DOHH2 (cell line): ENCODE results near the gene JARID2.
"Not testable (repeated sequence)": the region's sequence is repeated elsewhere in the genome, so short reads cannot be mapped to it uniquely, and the experiment has no call there.

ENCODE experiments used
- H3F3A ChIP-seq: fragments of 200-600 bp; sonication (generic), shearing (Covaris generic); 2 replicates; pipeline ENCODE4 v1.6.0; 2016; ENCODE audit warnings: antibody characterized with exemption, mild to moderate bottlenecking; ENCODE audit not compliant: control insufficient read depth, insufficient read depth
- H3K27ac ChIP-seq: fragments of 200-600 bp; sonication (generic); 2 replicates; pipeline ENCODE4 v1.5.1; 2014; ENCODE audit warnings: low read depth, mild to moderate bottlenecking, low read length, moderate library complexity
- H3K27me3 ChIP-seq: fragments of 200-600 bp; sonication (generic); 2 replicates; pipeline ENCODE4 v1.6.1; 2014; ENCODE audit warnings: mild to moderate bottlenecking, low read length, mixed read lengths; ENCODE audit not compliant: control insufficient read depth
- H3K36me3 ChIP-seq: fragments of 200-600 bp; sonication (generic); 2 replicates; pipeline ENCODE4 v1.6.1; 2014; ENCODE audit warnings: mild to moderate bottlenecking, low read length, moderate library complexity, mixed read lengths; ENCODE audit not compliant: control insufficient read depth
- H3K4me1 ChIP-seq: fragments of 200-600 bp; sonication (generic); 2 replicates; pipeline ENCODE4 v1.6.1; 2014; ENCODE audit warnings: mild to moderate bottlenecking, low read length, mixed read lengths; ENCODE audit not compliant: control insufficient read depth
- H3K4me2 ChIP-seq: fragments of 200-600 bp; sonication (generic); 2 replicates; pipeline ENCODE4 v1.6.0; 2014; ENCODE audit warnings: mild to moderate bottlenecking, low read length, moderate library complexity
- H3K4me3 ChIP-seq: fragments of 200-600 bp; sonication (generic); 2 replicates; pipeline ENCODE4 v1.5.1; 2014; ENCODE audit warnings: mild to moderate bottlenecking, low read length, mixed read lengths
- H3K79me2 ChIP-seq: fragments of 200-600 bp; sonication (generic); 2 replicates; pipeline ENCODE4 v1.6.1; 2014; ENCODE audit warnings: mild to moderate bottlenecking, low read length, mixed read lengths; ENCODE audit not compliant: control insufficient read depth
- H3K9me2 ChIP-seq: fragments of 200-600 bp; sonication (generic); replicated peaks from 2 replicates; pipeline ENCODE4 v1.6.1; 2014; ENCODE audit warnings: mild to moderate bottlenecking, low read length, mixed read lengths; ENCODE audit not compliant: control insufficient read depth
- H3K9me3 ChIP-seq: fragments of 200-600 bp; sonication (generic); 2 replicates; pipeline ENCODE4 v1.6.1; 2014; ENCODE audit warnings: antibody characterized with exemption, low read length, mixed read lengths; ENCODE audit not compliant: control insufficient read depth, insufficient read depth
- H4K20me1 ChIP-seq: fragments of 200-600 bp; sonication (generic); 2 replicates; pipeline ENCODE4 v1.6.0; 2014; ENCODE audit warnings: low read depth, mild to moderate bottlenecking, antibody characterized with exemption, low read length, moderate library complexity; ENCODE audit not compliant: control insufficient read depth, insufficient read depth
- EZH2phosphoT487 ChIP-seq: fragments of 200-600 bp; sonication (generic); IDR thresholded peaks from 2 replicates; pipeline ENCODE4 v1.6.1; 2017; ENCODE audit warnings: borderline replicate concordance, mild to moderate bottlenecking, antibody characterized with exemption, low read length, moderate library complexity, mixed read lengths
- TF ChIP-seq, protein P1 (sequence below): fragments of 200-600 bp; sonication (generic); IDR thresholded peaks from one replicate; pipeline ENCODE4 v1.5.1; 2014; ENCODE audit warnings: antibody characterized with exemption, mild to moderate bottlenecking, low read depth, low read length; ENCODE audit not compliant: poor library complexity, severe bottlenecking

JARID2 gene

GRCh38 chr6:15296735-15297134 is 50.9 kb downstream of the JARID2 start:
- H3K9me3 ChIP-seq, result no peaks in the 10 kb centered on the region
- peaks cover 6% of the 10 kb centered on the region; the same call in 1 of the 2 replicates for H4K20me1 ChIP-seq
- TF ChIP-seq, protein P1, sequence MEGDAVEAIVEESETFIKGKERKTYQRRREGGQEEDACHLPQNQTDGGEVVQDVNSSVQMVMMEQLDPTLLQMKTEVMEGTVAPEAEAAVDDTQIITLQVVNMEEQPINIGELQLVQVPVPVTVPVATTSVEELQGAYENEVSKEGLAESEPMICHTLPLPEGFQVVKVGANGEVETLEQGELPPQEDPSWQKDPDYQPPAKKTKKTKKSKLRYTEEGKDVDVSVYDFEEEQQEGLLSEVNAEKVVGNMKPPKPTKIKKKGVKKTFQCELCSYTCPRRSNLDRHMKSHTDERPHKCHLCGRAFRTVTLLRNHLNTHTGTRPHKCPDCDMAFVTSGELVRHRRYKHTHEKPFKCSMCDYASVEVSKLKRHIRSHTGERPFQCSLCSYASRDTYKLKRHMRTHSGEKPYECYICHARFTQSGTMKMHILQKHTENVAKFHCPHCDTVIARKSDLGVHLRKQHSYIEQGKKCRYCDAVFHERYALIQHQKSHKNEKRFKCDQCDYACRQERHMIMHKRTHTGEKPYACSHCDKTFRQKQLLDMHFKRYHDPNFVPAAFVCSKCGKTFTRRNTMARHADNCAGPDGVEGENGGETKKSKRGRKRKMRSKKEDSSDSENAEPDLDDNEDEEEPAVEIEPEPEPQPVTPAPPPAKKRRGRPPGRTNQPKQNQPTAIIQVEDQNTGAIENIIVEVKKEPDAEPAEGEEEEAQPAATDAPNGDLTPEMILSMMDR, result no peak
- TF ChIP-seq EZH2phosphoT487, result no peak
- H3K4me2 ChIP-seq, result no peak overlapping the region
- H3F3A ChIP-seq, result no peaks in the 10 kb centered on the region
- peaks cover 11% of the 10 kb centered on the region for H3K79me2 ChIP-seq
- H3K4me3 ChIP-seq, result no peak overlapping the region
- no peaks in the 10 kb centered on the region for H3K36me3 ChIP-seq
- no peaks in the 10 kb centered on the region for H3K9me2 ChIP-seq
- H3K27me3 ChIP-seq, result no peaks in the 10 kb centered on the region
- H3K27ac ChIP-seq, result no peak overlapping the region
- H3K4me1 ChIP-seq, result peaks cover 6% of the 10 kb centered on the region; the same call in 1 of the 2 replicates

DNA sequence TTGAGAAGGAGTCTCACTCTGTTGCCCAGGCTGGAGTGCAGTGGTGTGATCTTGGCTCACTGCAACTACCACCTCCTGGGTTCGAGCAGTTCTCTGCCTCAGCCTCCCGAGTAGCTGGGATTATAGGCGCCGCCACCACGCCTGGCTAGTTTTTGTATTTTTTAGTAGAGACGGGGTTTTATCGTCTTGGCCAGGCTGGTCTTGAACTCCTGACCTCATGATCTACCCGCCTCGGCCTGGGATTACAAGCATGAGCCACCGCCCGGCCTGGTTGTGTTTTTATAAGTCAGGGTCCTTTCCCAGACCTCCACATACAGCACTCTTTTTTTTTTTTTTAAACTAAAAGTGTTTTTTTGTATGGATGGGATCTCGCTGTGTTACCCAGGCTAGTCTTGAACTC is 51.3 kb downstream of the JARID2 start:
- H4K20me1 ChIP-seq, H3K9me3 ChIP-seq, H3K36me3 ChIP-seq, H3K4me2 ChIP-seq, H3K27ac ChIP-seq, H3K27me3 ChIP-seq, H3K4me1 ChIP-seq, H3F3A ChIP-seq, H3K9me2 ChIP-seq, H3K4me3 ChIP-seq: not testable (repeated sequence)
- peaks cover 11% of the 10 kb centered on the region for H3K79me2 ChIP-seq

GRCh38 chr6:15297895-15298590 is 52.2 kb downstream of the JARID2 start:
- no peak overlapping the region for H3K27ac ChIP-seq
- H3K4me3 ChIP-seq, result no peak overlapping the region
- no peaks in the 10 kb centered on the region for H3K9me2 ChIP-seq
- H3K79me2 ChIP-seq, result peaks cover 11% of the 10 kb centered on the region
- TF ChIP-seq, protein P1, result no peak
- TF ChIP-seq EZH2phosphoT487, result no peak
- no peaks in the 10 kb centered on the region for H3F3A ChIP-seq
- no peaks in the 10 kb centered on the region for H3K9me3 ChIP-seq
- H3K4me2 ChIP-seq, result no peak overlapping the region
- H3K27me3 ChIP-seq, result no peaks in the 10 kb centered on the region
- H4K20me1 ChIP-seq, result peaks cover 6% of the 10 kb centered on the region; the same call in 1 of the 2 replicates
- H3K36me3 ChIP-seq, result no peaks in the 10 kb centered on the region
- H3K4me1 ChIP-seq, result peaks cover 6% of the 10 kb centered on the region; the same call in 1 of the 2 replicates

DNA sequence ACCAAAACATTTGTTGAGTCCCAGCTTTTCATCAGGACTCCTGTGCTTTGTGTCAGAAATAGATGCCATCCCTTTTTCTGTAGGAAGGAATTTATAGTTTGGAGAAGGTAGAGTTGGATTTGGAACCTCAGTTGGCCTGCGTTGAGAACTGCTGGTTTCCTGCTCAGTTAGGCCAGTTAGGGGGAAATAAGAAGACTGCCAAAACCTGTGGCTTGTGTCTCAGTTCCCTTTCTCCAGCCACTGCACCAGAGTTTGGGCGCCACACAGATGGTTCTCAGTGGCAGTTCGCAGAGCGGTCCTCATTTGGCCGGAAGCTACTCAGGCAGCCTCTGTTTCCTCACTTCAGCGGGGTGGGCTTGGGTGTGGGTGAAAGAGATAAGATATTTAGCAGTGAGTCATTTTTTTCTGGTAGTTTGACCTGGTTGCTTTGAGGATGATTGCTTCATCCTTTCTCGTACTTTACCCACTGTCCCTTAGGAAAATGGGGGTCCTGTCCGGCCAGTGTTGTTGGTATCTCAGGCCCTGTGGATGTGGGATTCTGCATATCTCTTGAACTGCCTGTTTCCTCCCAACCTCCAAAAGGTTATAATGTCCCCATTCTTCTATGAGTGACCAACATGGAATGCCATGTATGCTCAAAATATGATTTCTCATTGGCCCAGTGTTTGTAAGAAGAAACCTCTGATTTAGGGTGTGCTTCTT is 53.7 kb downstream of the JARID2 start:
- Histone ChIP-seq H3K27ac (no peak overlapping the region), H3K9me2 (no peaks in the 10 kb centered on the region), H4K20me1 (peaks cover 6% of the 10 kb centered on the region; the same call in 1 of the 2 replicates), H3K4me1 (peaks cover 6% of the 10 kb centered on the region; the same call in 1 of the 2 replicates), H3K79me2 (peaks cover 11% of the 10 kb centered on the region), H3K9me3 (no peaks in the 10 kb centered on the region), H3K36me3 (no peaks in the 10 kb centered on the region), H3K4me3 (no peak overlapping the region), H3K4me2 (no peak overlapping the region), H3K27me3 (no peaks in the 10 kb centered on the region), H3F3A (no peaks in the 10 kb centered on the region)
- no peak for TF ChIP-seq EZH2phosphoT487
- TF ChIP-seq, protein P1, result no peak
